ENCODE results near the gene DHCR24. TPM values are rescaled to one million over a fixed set of nuclear protein-coding genes. Genes with fewer than 3 reads are reported as not detected.

Gene DHCR24
- total and polyA plus RNA-seq, 2 of the 13 experiments (the other 11 are each of a cell fraction or from before 2014, with no cell fraction given) = 374 to 448 TPM

GRCh38 chr1:54805466-54805865 is 81.5 kb downstream of the DHCR24 start (continued):
- TF ChIP-seq, protein P1, sequence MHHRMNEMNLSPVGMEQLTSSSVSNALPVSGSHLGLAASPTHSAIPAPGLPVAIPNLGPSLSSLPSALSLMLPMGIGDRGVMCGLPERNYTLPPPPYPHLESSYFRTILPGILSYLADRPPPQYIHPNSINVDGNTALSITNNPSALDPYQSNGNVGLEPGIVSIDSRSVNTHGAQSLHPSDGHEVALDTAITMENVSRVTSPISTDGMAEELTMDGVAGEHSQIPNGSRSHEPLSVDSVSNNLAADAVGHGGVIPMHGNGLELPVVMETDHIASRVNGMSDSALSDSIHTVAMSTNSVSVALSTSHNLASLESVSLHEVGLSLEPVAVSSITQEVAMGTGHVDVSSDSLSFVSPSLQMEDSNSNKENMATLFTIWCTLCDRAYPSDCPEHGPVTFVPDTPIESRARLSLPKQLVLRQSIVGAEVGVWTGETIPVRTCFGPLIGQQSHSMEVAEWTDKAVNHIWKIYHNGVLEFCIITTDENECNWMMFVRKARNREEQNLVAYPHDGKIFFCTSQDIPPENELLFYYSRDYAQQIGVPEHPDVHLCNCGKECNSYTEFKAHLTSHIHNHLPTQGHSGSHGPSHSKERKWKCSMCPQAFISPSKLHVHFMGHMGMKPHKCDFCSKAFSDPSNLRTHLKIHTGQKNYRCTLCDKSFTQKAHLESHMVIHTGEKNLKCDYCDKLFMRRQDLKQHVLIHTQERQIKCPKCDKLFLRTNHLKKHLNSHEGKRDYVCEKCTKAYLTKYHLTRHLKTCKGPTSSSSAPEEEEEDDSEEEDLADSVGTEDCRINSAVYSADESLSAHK (CRISPR knock-in tag; IDR thresholded peaks at IDR 0.05; ENCODE audit: borderline replicate concordance) = no peak
- no peak for TF ChIP-seq SMAD9 (CRISPR knock-in tag; IDR thresholded peaks at IDR 0.05)
- TF ChIP-seq THYN1 (CRISPR knock-in tag; IDR thresholded peaks at IDR 0.05; ENCODE audit: borderline replicate concordance, low read depth) = no peak
- TF ChIP-seq ZNF724P (CRISPR knock-in tag; IDR thresholded peaks at IDR 0.05; ENCODE audit: borderline replicate concordance) = no peak

- no peak for FAIRE-seq
- peaks cover 29% of the 10 kb centered on the region for H3K4me1 ChIP-seq (ENCODE audit: insufficient read depth, low read length)
- CTCF ChIA-PET (ENCODE audit: low intra/inter-chr PET ratio, low total read pairs) = no interaction called here
- no peak overlapping the region for H3K9ac ChIP-seq (ENCODE audit: insufficient read depth, low read depth, low read length)
- BruUV-seq (replicated peaks) = no TSS peak
- H2AFZ ChIP-seq (ENCODE audit: low read length) = no peak overlapping the region
- no peak overlapping the region for H3K4me2 ChIP-seq (ENCODE audit: low read depth, low read length)
- intact Hi-C loops (cut with micrococcal nuclease; ENCODE audit: unreplicated experiment) (no loop called here), in situ Hi-C loops (cut with HindIII; ENCODE audit: extremely low pct_ligation_motif_present, low pct_unique_long_range_greater_than_20kb) (no loop called here)
- DNase-seq (ENCODE audit: low spot score) = no peak
- H3K36me3 ChIP-seq (replicated peaks in 1 of 2; ENCODE audit: control insufficient read depth in 1 of 2, insufficient read depth in 2 of 2, low read length in 2 of 2) = no peaks in the 10 kb centered on the region
- H4K20me1 ChIP-seq (ENCODE audit: insufficient read depth, low read length) = no peaks in the 10 kb centered on the region
- no peak overlapping the region for H3K4me3 ChIP-seq (replicated peaks in 1 of 3; ENCODE audit: insufficient read depth in 1 of 3, low read depth in 2 of 3, low read length in 3 of 3)
- no peaks in the 10 kb centered on the region for H3K79me2 ChIP-seq (ENCODE audit: insufficient read depth, low read length)
- no peak overlapping the region for H3K27ac ChIP-seq (ENCODE audit: extremely low read length, insufficient read depth, low read length)
- WGBS (ENCODE audit: low lambda C conversion rate) = 7% methylated on average over 3 of the region's 6 CpGs
- H3K27me3 ChIP-seq (ENCODE audit: control insufficient read depth in 1 of 2, insufficient read depth in 2 of 2, low read length in 2 of 2) = no peaks in the 10 kb centered on the region
- no peaks in the 10 kb centered on the region for H3K9me3 ChIP-seq (ENCODE audit: low read length)
- POLR2A ChIA-PET = interaction anchor here (1.5 kb wide), 1 partner anchor 83 kb away, joined by 3 read pairs; the partner anchor contains the start of gene DHCR24
- ATAC-seq = no peak
- TF ChIP-seq DNMT3B (CRISPR knock-in tag; conservative IDR thresholded peaks at IDR 0.05) (no peak), FOXJ3 (CRISPR knock-in tag; IDR thresholded peaks at IDR 0.05; ENCODE audit: borderline replicate concordance) (no peak), ZNF749 (CRISPR knock-in tag; IDR thresholded peaks at IDR 0.05; ENCODE audit: borderline replicate concordance) (no peak), ZNF3 (CRISPR knock-in tag; IDR thresholded peaks at IDR 0.05) (no peak), TCF7L2 (IDR thresholded peaks at IDR 0.05; ENCODE audit: low read depth, low read length) (no peak), ZNF674 (CRISPR knock-in tag; IDR thresholded peaks at IDR 0.05; ENCODE audit: low read depth) (no peak), ZNF564 (CRISPR knock-in tag; IDR thresholded peaks at IDR 0.05) (no peak), ARNTL (CRISPR knock-in tag; IDR thresholded peaks at IDR 0.05) (no peak), SKI (IDR thresholded peaks at IDR 0.05; ENCODE audit: partially characterized antibody) (no peak), CHD2 (IDR thresholded peaks at IDR 0.05; ENCODE audit: low read depth, low read length) (no peak), KDM2A (CRISPR knock-in tag; IDR thresholded peaks at IDR 0.05; ENCODE audit: borderline replicate concordance, low read depth) (no peak), HHEX (CRISPR knock-in tag; IDR thresholded peaks at IDR 0.05) (no peak), ZKSCAN5 (CRISPR knock-in tag; IDR thresholded peaks at IDR 0.05) (no peak)
- TF ChIP-seq, protein P2, sequence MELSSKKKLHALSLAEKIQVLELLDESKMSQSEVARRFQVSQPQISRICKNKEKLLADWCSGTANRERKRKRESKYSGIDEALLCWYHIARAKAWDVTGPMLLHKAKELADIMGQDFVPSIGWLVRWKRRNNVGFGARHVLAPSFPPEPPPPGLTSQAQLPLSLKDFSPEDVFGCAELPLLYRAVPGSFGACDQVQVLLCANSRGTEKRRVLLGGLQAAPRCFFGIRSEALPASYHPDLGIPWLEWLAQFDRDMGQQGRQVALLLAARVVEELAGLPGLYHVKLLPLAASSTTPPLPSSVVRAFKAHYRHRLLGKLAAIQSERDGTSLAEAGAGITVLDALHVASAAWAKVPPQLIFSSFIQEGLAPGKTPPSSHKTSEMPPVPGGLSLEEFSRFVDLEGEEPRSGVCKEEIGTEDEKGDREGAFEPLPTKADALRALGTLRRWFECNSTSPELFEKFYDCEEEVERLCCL (CRISPR knock-in tag; IDR thresholded peaks at IDR 0.05; ENCODE audit: borderline replicate concordance) = no peak
- TF ChIP-seq, protein P3, sequence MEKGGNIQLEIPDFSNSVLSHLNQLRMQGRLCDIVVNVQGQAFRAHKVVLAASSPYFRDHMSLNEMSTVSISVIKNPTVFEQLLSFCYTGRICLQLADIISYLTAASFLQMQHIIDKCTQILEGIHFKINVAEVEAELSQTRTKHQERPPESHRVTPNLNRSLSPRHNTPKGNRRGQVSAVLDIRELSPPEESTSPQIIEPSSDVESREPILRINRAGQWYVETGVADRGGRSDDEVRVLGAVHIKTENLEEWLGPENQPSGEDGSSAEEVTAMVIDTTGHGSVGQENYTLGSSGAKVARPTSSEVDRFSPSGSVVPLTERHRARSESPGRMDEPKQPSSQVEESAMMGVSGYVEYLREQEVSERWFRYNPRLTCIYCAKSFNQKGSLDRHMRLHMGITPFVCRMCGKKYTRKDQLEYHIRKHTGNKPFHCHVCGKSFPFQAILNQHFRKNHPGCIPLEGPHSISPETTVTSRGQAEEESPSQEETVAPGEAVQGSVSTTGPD (CRISPR knock-in tag; IDR thresholded peaks at IDR 0.05) = no peak
These were observed 82.4 kb downstream of the DHCR24 start for GRCh38 chr1:54804471-54805132.

Measured in HepG2 (cell line).